GM21717 (cell line): ENCODE measurements around the gene TMEM169.
"Not testable (repeated sequence)": the region's sequence is repeated elsewhere in the genome, so short reads cannot be mapped to it uniquely, and the experiment has no call there.

Source experiments
- ATAC-seq: cut with Tn5 transposase; IDR thresholded peaks from one replicate; pipeline ENCODE4 v1.9.1; 2021; ENCODE audit warnings: mild to moderate bottlenecking, moderate library complexity; ENCODE audit not compliant: unreplicated experiment

TMEM169 gene

GRCh38 chr2:216070195-216070594 is 11.5 kb upstream of the TMEM169 start:
- no peak for ATAC-seq

GRCh38 chr2:216071111-216071851 is 10.4 kb upstream of the TMEM169 start:
- no peak for ATAC-seq

GRCh38 chr2:216072473-216072872 is 9.2 kb upstream of the TMEM169 start:
- no peak for ATAC-seq

GRCh38 chr2:216073773-216074172 is 7.9 kb upstream of the TMEM169 start:
- no peak for ATAC-seq

- no peak for ATAC-seq
Observed at GRCh38 chr2:216074380-216074779, 7.3 kb upstream of the TMEM169 start.

GRCh38 chr2:216074794-216075193 is 6.9 kb upstream of the TMEM169 start:
- ATAC-seq = no peak

- ATAC-seq = no peak
Observed at GRCh38 chr2:216075510-216076485, 5.9 kb upstream of the TMEM169 start.

- ATAC-seq = no peak
Observed at GRCh38 chr2:216078776-216079175, 2.9 kb upstream of the TMEM169 start.

- ATAC-seq = not testable (repeated sequence)
Observed at GRCh38 chr2:216080048-216080447, 1.7 kb upstream of the TMEM169 start.

- no peak for ATAC-seq
Observed at GRCh38 chr2:216081012-216081411, 707 bp upstream of the TMEM169 start.

GRCh38 chr2:216082117-216082711 is 495 bp downstream of the TMEM169 start:
- ATAC-seq = no peak

GRCh38 chr2:216082805-216083204 is 1.1 kb downstream of the TMEM169 start:
- ATAC-seq = no peak

- no peak for ATAC-seq
Observed at GRCh38 chr2:216083464-216084281, 2.0 kb downstream of the TMEM169 start.

- ATAC-seq = no peak
Observed at GRCh38 chr2:216084547-216084946, 2.8 kb downstream of the TMEM169 start.

GRCh38 chr2:216086207-216086893 is 4.6 kb downstream of the TMEM169 start:
- ATAC-seq = no peak

- ATAC-seq = no peak
Observed at GRCh38 chr2:216090369-216090786, 8.7 kb downstream of the TMEM169 start.

- ATAC-seq = no peak
Observed at GRCh38 chr2:216092646-216093045, 10.9 kb downstream of the TMEM169 start.

GRCh38 chr2:216094701-216095100 is 13.0 kb downstream of the TMEM169 start:
- ATAC-seq = no peak

GRCh38 chr2:216098421-216099334 is 17.0 kb downstream of the TMEM169 start:
- no peak for ATAC-seq
